ENCODE data around the gene RNF26. TPM values are rescaled to one million over a fixed set of nuclear protein-coding genes. Genes with fewer than 3 reads are reported as not detected.

The RNF26 gene
- total and polyA plus RNA-seq, 4 donors = 8.2 to 25.4 (median 13.6) TPM

DNA sequence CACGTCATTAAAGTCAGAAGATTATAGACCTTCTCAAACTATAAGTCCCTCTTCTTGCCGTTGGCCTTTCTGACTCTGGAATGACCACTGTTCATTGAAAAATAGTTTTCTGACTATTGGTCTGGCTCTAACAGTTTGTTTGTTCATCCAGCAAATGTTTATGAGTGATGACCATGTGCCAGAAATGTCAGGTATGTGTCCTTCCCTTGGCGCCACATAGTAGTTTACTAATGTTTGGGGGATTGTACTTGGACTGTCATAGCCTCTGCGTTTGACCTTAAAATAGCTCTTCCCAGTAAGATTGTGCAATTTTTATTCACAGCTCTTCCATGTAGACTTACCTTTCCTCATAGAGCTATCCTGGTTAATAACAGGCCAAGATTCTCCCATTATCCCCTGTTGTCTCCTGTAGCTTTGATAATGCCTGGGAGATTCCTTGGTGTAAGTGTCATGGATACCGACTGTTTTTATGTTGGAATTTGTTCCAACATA lies 31.1 kb upstream of the RNF26 start:
- ATAC-seq (ENCODE audit: insufficient read depth, low FRiP score) = no peak
- H3K36me3 ChIP-seq (ENCODE audit: control insufficient read depth in 4 of 4, insufficient read depth in 4 of 4, low read length in 4 of 4) = peaks cover 7 to 38% (median 32%) of the 10 kb centered on the region in 4 donors

GRCh38 chr11:119305556-119306372 lies 28.6 kb upstream of the RNF26 start:
- Histone ChIP-seq H3K9me3 (ENCODE audit: control insufficient read depth in 4 of 4, insufficient read depth in 3 of 4, low read length in 3 of 4) (no peaks in the 10 kb centered on the region), H3K9ac (ENCODE audit: insufficient read depth in 1 of 2, low read length in 2 of 2) (no peak overlapping the region), H3K4me1 (ENCODE audit: control insufficient read depth in 5 of 5, insufficient read depth in 5 of 5, low read length in 5 of 5) (no peaks in the 10 kb centered on the region), H3K27ac (ENCODE audit: low read depth in 1 of 2, low read length in 1 of 2) (peak overlapping the region in 1 of 2 donors; percentile 17), H3K36me3 (ENCODE audit: control insufficient read depth in 4 of 4, insufficient read depth in 4 of 4, low read length in 4 of 4) (peaks cover 7 to 28% (median 19%) of the 10 kb centered on the region in 4 donors), H3K4me3 (no peak overlapping the region), H3K27me3 (ENCODE audit: control insufficient read depth in 3 of 3, insufficient read depth in 3 of 3, low read length in 2 of 3) (no peaks in the 10 kb centered on the region)
- ATAC-seq (ENCODE audit: insufficient read depth, low FRiP score) (no peak), DNase-seq (no peak)
- WGBS, 2 donors = 88 to 93% methylated on average over 7 of the region's 7 CpGs
- TF ChIP-seq, protein P1, sequence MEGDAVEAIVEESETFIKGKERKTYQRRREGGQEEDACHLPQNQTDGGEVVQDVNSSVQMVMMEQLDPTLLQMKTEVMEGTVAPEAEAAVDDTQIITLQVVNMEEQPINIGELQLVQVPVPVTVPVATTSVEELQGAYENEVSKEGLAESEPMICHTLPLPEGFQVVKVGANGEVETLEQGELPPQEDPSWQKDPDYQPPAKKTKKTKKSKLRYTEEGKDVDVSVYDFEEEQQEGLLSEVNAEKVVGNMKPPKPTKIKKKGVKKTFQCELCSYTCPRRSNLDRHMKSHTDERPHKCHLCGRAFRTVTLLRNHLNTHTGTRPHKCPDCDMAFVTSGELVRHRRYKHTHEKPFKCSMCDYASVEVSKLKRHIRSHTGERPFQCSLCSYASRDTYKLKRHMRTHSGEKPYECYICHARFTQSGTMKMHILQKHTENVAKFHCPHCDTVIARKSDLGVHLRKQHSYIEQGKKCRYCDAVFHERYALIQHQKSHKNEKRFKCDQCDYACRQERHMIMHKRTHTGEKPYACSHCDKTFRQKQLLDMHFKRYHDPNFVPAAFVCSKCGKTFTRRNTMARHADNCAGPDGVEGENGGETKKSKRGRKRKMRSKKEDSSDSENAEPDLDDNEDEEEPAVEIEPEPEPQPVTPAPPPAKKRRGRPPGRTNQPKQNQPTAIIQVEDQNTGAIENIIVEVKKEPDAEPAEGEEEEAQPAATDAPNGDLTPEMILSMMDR (IDR thresholded peaks at IDR 0.05; ENCODE audit: control extremely low read depth, extremely low read depth) = no peak

More for the DNA sequence above, 31.1 kb upstream of the RNF26 start:
- Histone ChIP-seq H3K9me3 (ENCODE audit: control insufficient read depth in 4 of 4, insufficient read depth in 3 of 4, low read length in 3 of 4) (no peaks in the 10 kb centered on the region), H3K4me1 (ENCODE audit: control insufficient read depth in 5 of 5, insufficient read depth in 5 of 5, low read length in 5 of 5) (peaks cover 0 to 8% (median 0%) of the 10 kb centered on the region in 5 donors), H3K4me3 (no peak overlapping the region), H3K9ac (ENCODE audit: insufficient read depth in 1 of 2, low read length in 2 of 2) (no peak overlapping the region), H3K27me3 (ENCODE audit: control insufficient read depth in 3 of 3, insufficient read depth in 3 of 3, low read length in 2 of 3) (no peaks in the 10 kb centered on the region), H3K27ac (ENCODE audit: low read depth in 1 of 2, low read length in 1 of 2) (no peak overlapping the region)
- DNase-seq = no peak
- WGBS, 2 donors = 91% methylated on average over 5 of the region's 5 CpGs
- TF ChIP-seq, protein P1 (IDR thresholded peaks at IDR 0.05; ENCODE audit: control extremely low read depth, extremely low read depth) = no peak

- H3K9ac ChIP-seq (ENCODE audit: insufficient read depth in 1 of 2, low read length in 2 of 2) = no peak overlapping the region
- H3K27me3 ChIP-seq (ENCODE audit: control insufficient read depth in 3 of 3, insufficient read depth in 3 of 3, low read length in 2 of 3) = no peaks in the 10 kb centered on the region
- no peaks in the 10 kb centered on the region for H3K9me3 ChIP-seq (ENCODE audit: control insufficient read depth in 4 of 4, insufficient read depth in 3 of 4, low read length in 3 of 4)
- TF ChIP-seq, protein P1 (IDR thresholded peaks at IDR 0.05; ENCODE audit: control extremely low read depth, extremely low read depth) = no peak
- H3K36me3 ChIP-seq (ENCODE audit: control insufficient read depth in 4 of 4, insufficient read depth in 4 of 4, low read length in 4 of 4) = peaks cover 7 to 32% (median 18%) of the 10 kb centered on the region in 4 donors
- 73 to 75% methylated on average over 5 of the region's 5 CpGs for WGBS, 2 donors
- H3K4me3 ChIP-seq = no peak overlapping the region
- H3K27ac ChIP-seq (ENCODE audit: low read depth in 1 of 2, low read length in 1 of 2) = peak overlapping the region in 1 of 2 donors; percentile 17
- no peaks in the 10 kb centered on the region for H3K4me1 ChIP-seq (ENCODE audit: control insufficient read depth in 5 of 5, insufficient read depth in 5 of 5, low read length in 5 of 5)
- ATAC-seq (ENCODE audit: insufficient read depth, low FRiP score) (no peak), DNase-seq (no peak)
Observed at GRCh38 chr11:119306373-119306890, 27.9 kb upstream of the RNF26 start.
